LNCaP clone FGC (cell line): ENCODE data around the gene SCN3B.

ENCODE experiments used
- DNase-seq: peaks from one replicate; pipeline ENCODE4 v3.0.0-alpha.2; 2011; ENCODE audit warnings: low read depth
- H3K4me3 ChIP-seq: 2 replicates; pipeline ENCODE4 v1.5.1; 2011; ENCODE audit warnings: mild to moderate bottlenecking, low read depth, low read length, control low read depth
- TF ChIP-seq, protein P1 (sequence below): IDR thresholded peaks from 2 replicates; pipeline ENCODE4 v1.5.1; 2012; ENCODE audit warnings: mild to moderate bottlenecking; ENCODE audit not compliant: control insufficient read depth, insufficient read depth; ENCODE audit errors: extremely low read depth

Gene SCN3B

GRCh38 chr11:123694551-123694950 lies 40.1 kb upstream of the SCN3B start:
- DNase-seq, result no peak
- no peak overlapping the region for H3K4me3 ChIP-seq
- TF ChIP-seq, protein P1, sequence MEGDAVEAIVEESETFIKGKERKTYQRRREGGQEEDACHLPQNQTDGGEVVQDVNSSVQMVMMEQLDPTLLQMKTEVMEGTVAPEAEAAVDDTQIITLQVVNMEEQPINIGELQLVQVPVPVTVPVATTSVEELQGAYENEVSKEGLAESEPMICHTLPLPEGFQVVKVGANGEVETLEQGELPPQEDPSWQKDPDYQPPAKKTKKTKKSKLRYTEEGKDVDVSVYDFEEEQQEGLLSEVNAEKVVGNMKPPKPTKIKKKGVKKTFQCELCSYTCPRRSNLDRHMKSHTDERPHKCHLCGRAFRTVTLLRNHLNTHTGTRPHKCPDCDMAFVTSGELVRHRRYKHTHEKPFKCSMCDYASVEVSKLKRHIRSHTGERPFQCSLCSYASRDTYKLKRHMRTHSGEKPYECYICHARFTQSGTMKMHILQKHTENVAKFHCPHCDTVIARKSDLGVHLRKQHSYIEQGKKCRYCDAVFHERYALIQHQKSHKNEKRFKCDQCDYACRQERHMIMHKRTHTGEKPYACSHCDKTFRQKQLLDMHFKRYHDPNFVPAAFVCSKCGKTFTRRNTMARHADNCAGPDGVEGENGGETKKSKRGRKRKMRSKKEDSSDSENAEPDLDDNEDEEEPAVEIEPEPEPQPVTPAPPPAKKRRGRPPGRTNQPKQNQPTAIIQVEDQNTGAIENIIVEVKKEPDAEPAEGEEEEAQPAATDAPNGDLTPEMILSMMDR, result no peak

- TF ChIP-seq, protein P1, result no peak
- no peak overlapping the region for H3K4me3 ChIP-seq
- no peak for DNase-seq
Measured at GRCh38 chr11:123692961-123693360, 38.5 kb upstream of the SCN3B start.

DNA sequence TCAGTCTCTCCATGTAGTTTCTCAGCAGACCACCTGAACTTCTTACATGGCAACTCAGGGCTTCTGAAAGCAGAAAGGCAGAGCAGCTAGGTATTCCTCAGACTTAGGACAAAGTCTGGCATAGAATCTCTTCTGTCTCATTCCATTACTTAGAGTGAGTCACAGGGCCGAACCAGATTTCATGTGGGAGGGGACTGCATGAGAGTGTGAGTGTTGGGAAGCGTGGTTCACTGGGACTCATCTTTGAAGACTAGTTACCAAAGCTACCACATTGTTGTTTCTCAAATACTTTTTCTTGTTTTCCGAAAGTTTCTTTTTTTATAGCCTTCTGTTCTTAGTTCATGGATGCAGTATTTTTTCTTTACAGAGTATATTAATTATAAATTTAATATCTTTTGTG lies 36.1 kb upstream of the SCN3B start:
- TF ChIP-seq, protein P1, result no peak
- DNase-seq, result no peak

DNA sequence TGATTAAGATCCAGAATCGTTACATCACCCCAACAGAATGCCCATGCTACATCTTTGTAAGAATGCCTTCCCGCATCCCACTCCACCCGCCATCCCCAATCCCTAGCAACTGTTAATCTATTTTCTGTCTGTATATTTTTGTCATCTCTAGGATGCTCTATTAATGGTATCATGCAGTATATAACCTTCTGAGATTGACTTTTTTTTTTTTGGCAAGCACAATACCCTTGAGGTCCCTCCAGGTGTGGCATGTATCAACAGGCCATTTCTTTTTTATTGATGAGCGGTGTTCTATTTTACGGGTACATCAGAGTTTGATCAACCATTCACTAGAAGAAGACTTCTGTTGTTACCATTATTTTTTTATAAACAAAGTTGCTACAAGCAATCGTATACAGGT lies 30.2 kb upstream of the SCN3B start:
- H3K4me3 ChIP-seq, result no peak overlapping the region
- no peak for DNase-seq

More for the DNA sequence above, 36.1 kb upstream of the SCN3B start:
- H3K4me3 ChIP-seq, result no peak overlapping the region

GRCh38 chr11:123683428-123684170 lies 29.2 kb upstream of the SCN3B start:
- DNase-seq, result no peak
- no peak overlapping the region for H3K4me3 ChIP-seq
- TF ChIP-seq, protein P1, result no peak

More for the DNA sequence above, 30.2 kb upstream of the SCN3B start:
- TF ChIP-seq, protein P1, result no peak

DNA sequence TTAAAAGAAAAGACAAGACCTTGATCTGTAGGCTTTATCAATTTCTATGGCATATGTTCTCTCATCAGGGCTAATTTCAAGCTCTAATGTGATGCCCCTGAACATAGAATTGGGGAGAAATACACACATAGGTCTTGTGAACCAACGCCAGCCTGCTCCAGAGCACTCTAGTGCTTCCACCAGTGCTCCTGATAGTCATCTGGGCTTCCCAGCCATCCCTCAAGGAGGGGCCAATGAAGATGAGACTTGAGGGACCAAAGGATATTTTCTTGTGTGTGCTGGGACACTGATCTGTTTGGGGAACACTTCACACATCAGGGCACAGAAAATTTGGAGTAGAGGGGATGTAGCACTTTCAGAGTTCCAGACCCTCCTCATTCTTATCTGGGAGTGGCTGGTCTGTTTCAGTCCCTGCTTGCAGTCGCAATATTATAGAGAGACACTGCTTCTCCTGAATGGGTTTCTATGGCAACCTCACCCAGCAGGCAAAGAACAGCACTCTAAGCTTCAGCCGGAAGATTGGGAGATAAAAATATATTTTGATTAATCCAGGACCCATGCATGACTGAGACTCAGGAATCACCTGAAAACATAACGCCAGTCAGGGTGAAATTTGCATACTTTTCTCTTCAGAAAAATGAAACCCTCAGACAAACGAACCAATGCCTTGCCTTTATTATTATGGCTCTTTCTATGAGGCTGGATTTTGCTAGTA lies 28.4 kb upstream of the SCN3B start:
- DNase-seq, result no peak
- H3K4me3 ChIP-seq, result no peak overlapping the region
- TF ChIP-seq, protein P1, result no peak

- no peak for DNase-seq
- no peak overlapping the region for H3K4me3 ChIP-seq
- TF ChIP-seq, protein P1, result no peak
Measured at GRCh38 chr11:123681030-123681429, 26.6 kb upstream of the SCN3B start.
